IMR-90 (cell line): ENCODE results near the gene LRRC4C. TPM values are rescaled to one million over a fixed set of nuclear protein-coding genes. Genes with fewer than 3 reads are reported as not detected.

Source experiments
- ATAC-seq: fragments of 200-7000 bp; cut with Tn5 transposase; 2 replicates; pipeline ENCODE4 v1.9.1; 2020; ENCODE audit warnings: low read depth, mild to moderate bottlenecking, moderate library complexity
- BruUV-seq: library from RNA; stranded (reverse); fragments of 400-500 nt; replicated peaks from 2 replicates; lab custom pipeline; 2021; lab: Mats Ljungman, UMichigan
- CTCF ChIA-PET: fragments of 300-600 bp; formaldehyde crosslinking; extraction: SDS; loops from one replicate; lab custom pipeline; 2021; ENCODE audit warnings: antibody characterized with exemption; lab: Yijun Ruan, JAX
- POLR2A ChIA-PET: fragments of 300-600 bp; sonication (Branson Sonifier 250); formaldehyde crosslinking; loops from one replicate; lab custom pipeline; 2022; ENCODE audit warnings: antibody characterized with exemption; ENCODE audit not compliant: unreplicated experiment; lab: Charles Lee
- DNase-seq: peaks from one replicate; pipeline ENCODE4 v3.0.0; 2013
- H2AFZ ChIP-seq: replicated peaks from 2 replicates; pipeline ENCODE3; 2013; ENCODE audit warnings: low read length, mild to moderate bottlenecking; ENCODE audit not compliant: poor library complexity
- H2AK5ac ChIP-seq: 2 replicates; pipeline ENCODE4 v1.6.1; 2013; ENCODE audit warnings: low read depth, low read length, inconsistent platforms
- H2AK9ac ChIP-seq: replicated peaks from 2 replicates; pipeline ENCODE3; 2013; ENCODE audit warnings: mild to moderate bottlenecking, low read depth, low read length, moderate library complexity; ENCODE audit not compliant: poor library complexity
- H2BK120ac ChIP-seq: 2 replicates; pipeline ENCODE4 v1.6.1; 2013; ENCODE audit warnings: low read depth, low read length, inconsistent platforms
- H2BK15ac ChIP-seq: 3 replicates; pipeline ENCODE4 v1.6.1; 2013; ENCODE audit warnings: low read depth, low read length, inconsistent platforms
- H2BK20ac ChIP-seq: 2 replicates; pipeline ENCODE4 v1.6.1; 2013; ENCODE audit warnings: low read depth, mild to moderate bottlenecking, inconsistent platforms, low read length, moderate library complexity
- H2BK5ac ChIP-seq: 2 replicates; pipeline ENCODE4 v1.6.1; 2013; ENCODE audit warnings: mild to moderate bottlenecking, low read depth, low read length, inconsistent platforms; ENCODE audit not compliant: poor library complexity, severe bottlenecking
- H3K14ac ChIP-seq: replicated peaks from 2 replicates; pipeline ENCODE4 v1.6.1; 2013; ENCODE audit warnings: low read depth, low read length, inconsistent platforms
- H3K18ac ChIP-seq: 2 replicates; pipeline ENCODE4 v1.6.1; 2013; ENCODE audit warnings: low read depth, low read length, control low read depth
- H3K23ac ChIP-seq: 2 replicates; pipeline ENCODE4 v1.6.1; 2013; ENCODE audit warnings: low read depth, low read length, inconsistent platforms
- H3K27ac ChIP-seq: 2 replicates; pipeline ENCODE4 v1.5.1; 2013; ENCODE audit warnings: mild to moderate bottlenecking, control low read depth, low read length; ENCODE audit not compliant: insufficient read depth
- H3K27me3 ChIP-seq: 2 replicates; pipeline ENCODE4 v1.6.1; 2013; ENCODE audit warnings: low read length; ENCODE audit not compliant: control insufficient read depth, insufficient read depth
- H3K36me3 ChIP-seq: 2 replicates; pipeline ENCODE4 v1.6.1; 2013; ENCODE audit warnings: low read length, mixed read lengths; ENCODE audit not compliant: control insufficient read depth, insufficient read depth
- H3K4ac ChIP-seq: 2 replicates; pipeline ENCODE4 v1.6.1; 2013; ENCODE audit warnings: low read depth, low read length, inconsistent platforms
- H3K4me1 ChIP-seq: 2 replicates; pipeline ENCODE4 v1.6.1; 2013; ENCODE audit warnings: low read length, mixed read lengths; ENCODE audit not compliant: control insufficient read depth, insufficient read depth
- H3K4me2 ChIP-seq: 2 replicates; pipeline ENCODE4 v1.6.1; 2013; ENCODE audit warnings: low read depth, mild to moderate bottlenecking, control low read depth, low read length, moderate library complexity
- H3K4me3 ChIP-seq: 2 replicates; pipeline ENCODE4 v1.5.1; 2013; ENCODE audit warnings: low read depth, mild to moderate bottlenecking, control low read depth, low read length, moderate library complexity; ENCODE audit not compliant: insufficient read depth
- H3K56ac ChIP-seq: 2 replicates; pipeline ENCODE4 v1.6.1; 2013; ENCODE audit warnings: low read length, inconsistent platforms; ENCODE audit not compliant: insufficient read depth; ENCODE audit errors: extremely low read depth
- H3K79me1 ChIP-seq, 2 experiments: 2 replicates each; pipeline ENCODE4 v1.6.1; 2013; ENCODE audit warnings: low read length in 2 of 2, inconsistent platforms in 1 of 2, low read depth in 1 of 2
- H3K9ac ChIP-seq: 2 replicates; pipeline ENCODE4 v1.6.1; 2013; ENCODE audit warnings: low read depth, low read length, control low read depth
- H3K9me1 ChIP-seq: 2 replicates; pipeline ENCODE4 v1.6.1; 2013; ENCODE audit warnings: low read length, inconsistent platforms; ENCODE audit not compliant: insufficient read depth
- H3K9me3 ChIP-seq: 2 replicates; pipeline ENCODE4 v1.6.1; 2013; ENCODE audit warnings: low read length; ENCODE audit not compliant: control insufficient read depth, insufficient read depth
- H4K20me1 ChIP-seq: 2 replicates; pipeline ENCODE4 v1.6.1; 2013; ENCODE audit warnings: low read length, inconsistent platforms; ENCODE audit not compliant: insufficient read depth
- H4K5ac ChIP-seq: 2 replicates; pipeline ENCODE4 v1.6.1; 2013; ENCODE audit warnings: mild to moderate bottlenecking, low read depth, low read length, control low read depth
- H4K8ac ChIP-seq, 2 experiments: 2 replicates each; pipeline ENCODE4 v1.6.1; 2013; ENCODE audit warnings: low read depth in 2 of 2, low read length in 2 of 2, control low read depth in 1 of 2, inconsistent platforms in 1 of 2
- H4K91ac ChIP-seq: 2 replicates; pipeline ENCODE4 v1.6.1; 2013; ENCODE audit warnings: low read depth, low read length, inconsistent platforms; ENCODE audit not compliant: insufficient read depth
- CEBPB ChIP-seq: IDR thresholded peaks from 2 replicates; pipeline ENCODE4 v1.6.1; 2012; ENCODE audit warnings: low read depth, low read length, improper control_type of control experiment
- MAFK ChIP-seq: IDR thresholded peaks from 2 replicates; pipeline ENCODE4 v1.6.1; 2012; ENCODE audit warnings: low read depth, low read length, improper control_type of control experiment
- POLR2A ChIP-seq: IDR thresholded peaks from 2 replicates; pipeline ENCODE4 v1.6.1; 2012; ENCODE audit warnings: mild to moderate bottlenecking, low read depth, low read length
- WGBS, 2 experiments: methylation state at CpG; one replicate each; pipeline versions ENCODE4 v1.1.5 to v1.1.7; 2013; ENCODE audit warnings: missing lambda C conversion rate in 2 of 2; ENCODE audit not compliant: insufficient read length in 1 of 2; ENCODE audit errors: extremely low coverage in 2 of 2; 5-methylcytosine and 5-hydroxymethylcytosine counted together
- dilution Hi-C: fragments of 300-500 bp; cut with HindIII; formaldehyde crosslinking; loops from one replicate; pipeline ENCODE4 v1.14.3; 2018; ENCODE audit warnings: low sequenced_read_pairs; ENCODE audit not compliant: unreplicated experiment
- in situ Hi-C: fragments of 300-500 bp; cut with MboI; formaldehyde crosslinking; loops from 3 replicates; pipeline ENCODE4 v1.14.3; 2019; ENCODE audit warnings: low sequenced_read_pairs, inconsistent platforms, mixed read lengths
- intact Hi-C: fragments of 100-400 bp; cut with micrococcal nuclease; formaldehyde crosslinking; loops from 2 replicates; pipeline ENCODE4 v1.10.0; 2022
- polyA plus RNA-seq, 3 experiments: library from polyadenylated mRNA; depleted of rRNA; stranded (reverse); fragments of >200 nt; gene quantifications; 2 replicates each; pipeline ENCODE4 v1.2.3, GENCODE V29; 2012; ENCODE audit warnings: low replicate concordance in 1 of 3
- total RNA-seq: library from RNA; depleted of rRNA; stranded (reverse); fragments of >200 nt; gene quantifications from 2 replicates; pipeline ENCODE4 v1.2.3, GENCODE V29; 2012

The LRRC4C gene
- total and polyA plus RNA-seq, 2 of the 4 experiments (the other 2 are of a cell fraction) = under 0.01 to 0.03 TPM

DNA sequence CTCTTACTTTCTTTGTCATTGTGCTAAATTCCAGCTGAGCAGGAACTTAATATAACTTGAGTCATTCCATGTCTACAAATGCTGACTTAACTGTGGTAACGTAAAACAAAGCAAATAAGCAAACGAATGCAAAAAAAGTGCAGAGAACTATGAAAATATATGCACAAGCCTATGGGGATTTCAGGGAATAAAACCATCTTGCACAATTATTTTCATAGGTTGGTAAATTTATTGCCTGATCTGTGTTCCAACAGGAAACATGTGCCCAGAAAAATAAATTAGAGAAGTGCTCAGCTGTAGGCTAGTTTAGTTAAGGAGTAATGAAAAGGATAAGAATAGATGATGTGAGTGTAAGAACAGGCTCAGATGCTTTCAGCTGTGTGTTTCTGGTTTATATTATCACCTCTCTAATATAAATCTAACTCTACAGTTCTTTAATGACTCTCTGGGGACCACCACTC is 1169.3 kb downstream of the LRRC4C start:
- Histone ChIP-seq H2BK15ac (no peak overlapping the region), H3K79me1 (no peaks in the 10 kb centered on the region), H3K18ac (no peak overlapping the region), H3K9ac (no peak overlapping the region), H2AK9ac (no peak overlapping the region), H2BK120ac (no peak overlapping the region), H3K9me3 (no peaks in the 10 kb centered on the region), H3K36me3 (no peaks in the 10 kb centered on the region), H4K5ac (no peak overlapping the region), H3K4me1 (no peaks in the 10 kb centered on the region), H2AFZ (no peak overlapping the region), H4K20me1 (no peaks in the 10 kb centered on the region), H3K4ac (no peak overlapping the region), H3K4me2 (no peak overlapping the region), H3K4me3 (no peak overlapping the region), H2AK5ac (no peak overlapping the region), H3K23ac (no peak overlapping the region), H4K91ac (no peak overlapping the region), H2BK5ac (no peak overlapping the region), H3K27ac (no peak overlapping the region), H3K56ac (no peak overlapping the region), H3K27me3 (peaks cover 7% of the 10 kb centered on the region; the same call in 1 of the 2 replicates), H4K8ac (no peak overlapping the region), H3K9me1 (no peaks in the 10 kb centered on the region), H2BK20ac (no peak overlapping the region), H3K14ac (no peak overlapping the region)
- ATAC-seq (no peak), DNase-seq (peak; percentile 1)
- in situ Hi-C loops = no loop called here
- POLR2A ChIA-PET = no interaction called here
- dilution Hi-C loops = no loop called here
- intact Hi-C loops = loop anchor here (10.0 kb wide), 1 partner anchor 1495 kb away; no protein-coding TSS in a partner anchor
- CTCF ChIA-PET = no interaction called here
- TF ChIP-seq MAFK = peak; percentile 22; the same call in 1 of the 2 replicates
- no peak for TF ChIP-seq CEBPB
- no peak for TF ChIP-seq POLR2A
- BruUV-seq = no TSS peak
- no CpG with 5 or more reads among the region's 2 CpGs for WGBS, 2 experiments
